Nephron progenitor cell (in vitro differentiated cells): ENCODE measurements around the gene ATP8B3.

Source experiments
- DNase-seq: peaks from one replicate; pipeline ENCODE4 v3.0.0; 2021
- H3K27ac Mint-ChIP-seq: 2 replicates; pipeline ENCODE4 v1.8.0; 2021; ENCODE audit warnings: mild to moderate bottlenecking, moderate library complexity, mixed read lengths
- H3K27me3 Mint-ChIP-seq: 2 replicates; pipeline ENCODE4 v1.8.0; 2021; ENCODE audit warnings: mild to moderate bottlenecking, low read depth, mixed read lengths; ENCODE audit not compliant: poor library complexity
- H3K36me3 Mint-ChIP-seq: 2 replicates; pipeline ENCODE4 v1.8.0; 2021; ENCODE audit warnings: low read depth, mixed read lengths
- H3K4me1 Mint-ChIP-seq: 2 replicates; pipeline ENCODE4 v1.8.0; 2021; ENCODE audit warnings: mixed read lengths
- H3K4me3 Mint-ChIP-seq: 2 replicates; pipeline ENCODE4 v1.8.0; 2021; ENCODE audit warnings: mild to moderate bottlenecking, moderate library complexity, mixed read lengths
- H3K9me3 Mint-ChIP-seq: 2 replicates; pipeline ENCODE4 v1.8.0; 2021; ENCODE audit warnings: mild to moderate bottlenecking, moderate library complexity, mixed read lengths
- CTCF ChIP-seq: fragments of 200-600 bp; sonication (generic); IDR thresholded peaks from 2 replicates; pipeline ENCODE4 v1.5.0; 2021; ENCODE audit warnings: antibody characterized with exemption

The ATP8B3 gene

GRCh38 chr19:1811942-1812425 lies at the start of gene ATP8B3:
ATP8B3 (minus strand) TSS chr19:1812276; CDS start chr19:1811736, 540 bp downstream.
- no peak for TF ChIP-seq CTCF

GRCh38 chr19:1861599-1862031 lies 49.5 kb upstream of the ATP8B3 start:
- peaks cover 46% of the 10 kb centered on the region for H3K27me3 Mint-ChIP-seq
- peak overlapping the region; percentile 85 for H3K4me3 Mint-ChIP-seq
- peaks cover 20% of the 10 kb centered on the region for H3K4me1 Mint-ChIP-seq
- H3K36me3 Mint-ChIP-seq, result no peaks in the 10 kb centered on the region
- DNase-seq, result no peak
- no peak for TF ChIP-seq CTCF
- H3K9me3 Mint-ChIP-seq, result no peaks in the 10 kb centered on the region
- H3K27ac Mint-ChIP-seq, result no peak overlapping the region

More at GRCh38 chr19:1811942-1812425, at the start of gene ATP8B3:
- H3K27ac Mint-ChIP-seq, result peak within 1 kb of the TSS; percentile 90
- H3K4me1 Mint-ChIP-seq, result peaks cover 14% of the 10 kb centered on the region
- no peak for DNase-seq
- peak within 1 kb of the TSS; percentile 87 for H3K4me3 Mint-ChIP-seq
- H3K27me3 Mint-ChIP-seq, result peaks cover 29% of the 10 kb centered on the region
- H3K36me3 Mint-ChIP-seq, result no peaks in the 10 kb centered on the region
- no peaks in the 10 kb centered on the region for H3K9me3 Mint-ChIP-seq

- peaks cover 26% of the 10 kb centered on the region for H3K4me1 Mint-ChIP-seq
- DNase-seq, result no peak
Observed at GRCh38 chr19:1860821-1861598, 48.9 kb upstream of the ATP8B3 start.

GRCh38 chr19:1860042-1860775 lies 48.1 kb upstream of the ATP8B3 start:
- Mint-ChIP-seq H3K9me3 (no peaks in the 10 kb centered on the region), H3K36me3 (no peaks in the 10 kb centered on the region), H3K27ac (no peak overlapping the region)

More at GRCh38 chr19:1860821-1861598, 48.9 kb upstream of the ATP8B3 start:
- H3K4me3 Mint-ChIP-seq, result peak overlapping the region; percentile 85
- peaks cover 46% of the 10 kb centered on the region for H3K27me3 Mint-ChIP-seq
- no peak overlapping the region for H3K27ac Mint-ChIP-seq
- H3K9me3 Mint-ChIP-seq, result no peaks in the 10 kb centered on the region
- TF ChIP-seq CTCF, result no peak
- H3K36me3 Mint-ChIP-seq, result no peaks in the 10 kb centered on the region

GRCh38 chr19:1859331-1859781 lies 47.3 kb upstream of the ATP8B3 start:
- DNase-seq, result no peak
- no peak overlapping the region for H3K27ac Mint-ChIP-seq
- H3K36me3 Mint-ChIP-seq, result no peaks in the 10 kb centered on the region
- peaks cover 42% of the 10 kb centered on the region for H3K4me1 Mint-ChIP-seq
- no peaks in the 10 kb centered on the region for H3K9me3 Mint-ChIP-seq
- H3K27me3 Mint-ChIP-seq, result peaks cover 46% of the 10 kb centered on the region
- peak overlapping the region; percentile 48 for H3K4me3 Mint-ChIP-seq
- no peak for TF ChIP-seq CTCF

More at GRCh38 chr19:1860042-1860775, 48.1 kb upstream of the ATP8B3 start:
- no peak overlapping the region for H3K4me3 Mint-ChIP-seq
- peak; percentile 75 for DNase-seq
- TF ChIP-seq CTCF, result no peak
- H3K27me3 Mint-ChIP-seq, result peaks cover 46% of the 10 kb centered on the region
- H3K4me1 Mint-ChIP-seq, result peaks cover 34% of the 10 kb centered on the region
